OCI-LY1 (cell line): ENCODE results near the gene KCNG4.

Experiments used
- H2AFZ ChIP-seq: fragments of 200-600 bp; sonication (generic), shearing (Covaris generic); 2 replicates; pipeline ENCODE4 v1.6.0; 2014; ENCODE audit warnings: antibody characterized with exemption, mild to moderate bottlenecking, low read length
- H3F3A ChIP-seq: fragments of 200-600 bp; sonication (generic), shearing (Covaris generic); 2 replicates; pipeline ENCODE4 v1.6.0; 2014; ENCODE audit warnings: mild to moderate bottlenecking, antibody characterized with exemption, low read length, moderate library complexity; ENCODE audit not compliant: insufficient read depth
- H3K27ac ChIP-seq: fragments of 200-600 bp; sonication (generic); 2 replicates; pipeline ENCODE4 v1.5.1; 2014; ENCODE audit warnings: low read length, mixed run types, mild to moderate bottlenecking, low read depth; ENCODE audit not compliant: poor library complexity, severe bottlenecking
- H3K27me3 ChIP-seq: fragments of 200-600 bp; sonication (generic); 2 replicates; pipeline ENCODE4 v1.6.0; 2014; ENCODE audit warnings: antibody characterized with exemption, mild to moderate bottlenecking, low read length, moderate library complexity; ENCODE audit not compliant: insufficient read depth
- H3K36me3 ChIP-seq: fragments of 200-600 bp; sonication (generic); 2 replicates; pipeline ENCODE4 v1.6.1; 2014; ENCODE audit warnings: mild to moderate bottlenecking, antibody characterized with exemption, low read length, moderate library complexity, mixed read lengths; ENCODE audit not compliant: insufficient read depth
- H3K4me1 ChIP-seq: fragments of 200-600 bp; sonication (generic); 2 replicates; pipeline ENCODE4 v1.5.1; 2014; ENCODE audit warnings: mild to moderate bottlenecking, low read length, moderate library complexity; ENCODE audit not compliant: insufficient read depth, severe bottlenecking
- H3K4me2 ChIP-seq: fragments of 200-600 bp; sonication (generic), shearing (Covaris generic); 2 replicates; pipeline ENCODE4 v1.6.1; 2014; ENCODE audit warnings: low read length
- H3K4me3 ChIP-seq: fragments of 200-600 bp; sonication (generic); 2 replicates; pipeline ENCODE4 v1.5.1; 2014; ENCODE audit warnings: low read length, low read depth, mild to moderate bottlenecking, mixed read lengths; ENCODE audit not compliant: poor library complexity, severe bottlenecking
- H3K79me2 ChIP-seq: fragments of 200-600 bp; shearing (Covaris generic); 2 replicates; pipeline ENCODE4 v1.6.1; 2016; ENCODE audit warnings: mixed run types, low read length, mixed read lengths; ENCODE audit not compliant: insufficient read depth
- H3K9ac ChIP-seq: fragments of 200-600 bp; sonication (generic), shearing (Covaris generic); 2 replicates; pipeline ENCODE4 v1.6.1; 2014; ENCODE audit warnings: mild to moderate bottlenecking, low read length, mixed read lengths
- H3K9me2 ChIP-seq: fragments of 200-600 bp; sonication (generic), shearing (Covaris generic); 2 replicates; pipeline ENCODE4 v1.6.1; 2014; ENCODE audit warnings: low read depth, mild to moderate bottlenecking, low read length, mixed read lengths
- H3K9me3 ChIP-seq: fragments of 200-600 bp; shearing (Covaris generic); 2 replicates; pipeline ENCODE4 v1.6.1; 2014; ENCODE audit warnings: low read length, mixed read lengths
- H4K20me1 ChIP-seq: fragments of 200-600 bp; sonication (generic), shearing (Covaris generic); 2 replicates; pipeline ENCODE4 v1.6.0; 2016; ENCODE audit warnings: mild to moderate bottlenecking, low read length; ENCODE audit not compliant: insufficient read depth
- EZH2 ChIP-seq: fragments of 200-600 bp; sonication (generic), shearing (Covaris generic); IDR thresholded peaks from 2 replicates; pipeline ENCODE4 v1.8.0; 2017; ENCODE audit warnings: borderline replicate concordance, mixed run types, mild to moderate bottlenecking, antibody characterized with exemption, low read length, moderate library complexity, mixed read lengths
- TF ChIP-seq, protein P1 (sequence below): fragments of 200-600 bp; sonication (generic), shearing (Covaris generic); IDR thresholded peaks from 2 replicates; pipeline ENCODE4 v1.5.1; 2017; ENCODE audit warnings: mild to moderate bottlenecking, antibody characterized with exemption, low read length, moderate library complexity, mixed read lengths

The KCNG4 gene, protein sequence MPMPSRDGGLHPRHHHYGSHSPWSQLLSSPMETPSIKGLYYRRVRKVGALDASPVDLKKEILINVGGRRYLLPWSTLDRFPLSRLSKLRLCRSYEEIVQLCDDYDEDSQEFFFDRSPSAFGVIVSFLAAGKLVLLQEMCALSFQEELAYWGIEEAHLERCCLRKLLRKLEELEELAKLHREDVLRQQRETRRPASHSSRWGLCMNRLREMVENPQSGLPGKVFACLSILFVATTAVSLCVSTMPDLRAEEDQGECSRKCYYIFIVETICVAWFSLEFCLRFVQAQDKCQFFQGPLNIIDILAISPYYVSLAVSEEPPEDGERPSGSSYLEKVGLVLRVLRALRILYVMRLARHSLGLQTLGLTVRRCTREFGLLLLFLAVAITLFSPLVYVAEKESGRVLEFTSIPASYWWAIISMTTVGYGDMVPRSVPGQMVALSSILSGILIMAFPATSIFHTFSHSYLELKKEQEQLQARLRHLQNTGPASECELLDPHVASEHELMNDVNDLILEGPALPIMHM

DNA sequence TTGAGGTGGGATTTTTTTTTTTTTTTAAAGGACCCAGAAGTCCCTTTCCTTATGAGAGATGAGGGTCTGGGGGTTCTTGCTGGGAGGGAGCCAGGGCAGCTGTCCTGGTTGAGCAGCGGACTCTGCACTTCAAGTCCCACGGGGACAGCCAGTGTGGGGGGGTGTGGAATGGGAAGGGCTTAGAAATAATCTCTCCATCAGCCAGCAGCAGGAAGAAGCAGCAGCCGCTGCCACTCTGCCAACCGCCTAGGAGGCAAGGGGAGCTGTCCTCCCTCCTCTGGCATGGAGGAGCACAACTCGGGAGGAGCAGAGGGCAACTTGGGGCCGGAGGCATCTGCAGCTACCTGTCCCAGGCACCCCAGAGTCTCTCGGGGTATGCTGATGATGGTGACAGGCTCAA is at the start of gene KCNG4:
TSS of gene KCNG4 (minus strand) at position 104 of the 400 bp plus-strand sequence. CDS start 2,527 bp downstream, outside the sequence.
- H3K9me2 ChIP-seq: no peaks in the 10 kb centered on the region
- no peak within 1 kb of the TSS for H3K9ac ChIP-seq
- no peaks in the 10 kb centered on the region for H3K27me3 ChIP-seq
- H2AFZ ChIP-seq: no peak within 1 kb of the TSS
- no peaks in the 10 kb centered on the region for H4K20me1 ChIP-seq
- H3K9me3 ChIP-seq: no peaks in the 10 kb centered on the region
- H3K79me2 ChIP-seq: no peaks in the 10 kb centered on the region
- no peak within 1 kb of the TSS for H3K27ac ChIP-seq
- no peak within 1 kb of the TSS for H3K4me2 ChIP-seq
- no peak for TF ChIP-seq EZH2
- TF ChIP-seq, protein P1, sequence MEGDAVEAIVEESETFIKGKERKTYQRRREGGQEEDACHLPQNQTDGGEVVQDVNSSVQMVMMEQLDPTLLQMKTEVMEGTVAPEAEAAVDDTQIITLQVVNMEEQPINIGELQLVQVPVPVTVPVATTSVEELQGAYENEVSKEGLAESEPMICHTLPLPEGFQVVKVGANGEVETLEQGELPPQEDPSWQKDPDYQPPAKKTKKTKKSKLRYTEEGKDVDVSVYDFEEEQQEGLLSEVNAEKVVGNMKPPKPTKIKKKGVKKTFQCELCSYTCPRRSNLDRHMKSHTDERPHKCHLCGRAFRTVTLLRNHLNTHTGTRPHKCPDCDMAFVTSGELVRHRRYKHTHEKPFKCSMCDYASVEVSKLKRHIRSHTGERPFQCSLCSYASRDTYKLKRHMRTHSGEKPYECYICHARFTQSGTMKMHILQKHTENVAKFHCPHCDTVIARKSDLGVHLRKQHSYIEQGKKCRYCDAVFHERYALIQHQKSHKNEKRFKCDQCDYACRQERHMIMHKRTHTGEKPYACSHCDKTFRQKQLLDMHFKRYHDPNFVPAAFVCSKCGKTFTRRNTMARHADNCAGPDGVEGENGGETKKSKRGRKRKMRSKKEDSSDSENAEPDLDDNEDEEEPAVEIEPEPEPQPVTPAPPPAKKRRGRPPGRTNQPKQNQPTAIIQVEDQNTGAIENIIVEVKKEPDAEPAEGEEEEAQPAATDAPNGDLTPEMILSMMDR: no peak
- H3K4me3 ChIP-seq: no peak within 1 kb of the TSS
- no peaks in the 10 kb centered on the region for H3K36me3 ChIP-seq
- H3K4me1 ChIP-seq: no peaks in the 10 kb centered on the region
- no peaks in the 10 kb centered on the region for H3F3A ChIP-seq

DNA sequence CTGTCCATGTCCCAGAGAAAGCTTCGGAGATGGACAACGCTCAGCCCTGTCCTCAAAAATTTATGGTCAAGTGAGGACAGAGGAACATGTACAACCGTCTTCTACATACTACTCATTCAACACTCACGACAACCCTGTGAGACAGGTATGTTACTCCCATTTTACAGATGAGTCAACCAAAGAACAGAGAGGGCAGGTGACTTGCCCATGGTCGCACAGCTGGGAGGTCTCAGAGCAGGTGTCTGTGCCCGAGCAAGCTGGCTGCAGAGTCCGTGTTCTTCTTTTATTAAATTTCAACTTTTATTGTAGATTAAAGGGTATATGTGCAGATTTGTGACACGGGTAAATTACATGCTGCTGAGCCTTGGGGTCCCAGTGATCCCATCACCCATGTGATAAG is 49.1 kb upstream of the KCNG4 start:
- H3K9me2 ChIP-seq: no peaks in the 10 kb centered on the region
- no peaks in the 10 kb centered on the region for H3F3A ChIP-seq
- no peaks in the 10 kb centered on the region for H3K9me3 ChIP-seq
- no peak overlapping the region for H3K4me3 ChIP-seq
- no peaks in the 10 kb centered on the region for H3K36me3 ChIP-seq
- no peaks in the 10 kb centered on the region for H3K79me2 ChIP-seq
- no peak overlapping the region for H3K4me2 ChIP-seq
- no peak overlapping the region for H3K9ac ChIP-seq
- no peaks in the 10 kb centered on the region; the same call in 1 of the 2 replicates for H3K27me3 ChIP-seq
- TF ChIP-seq, protein P1: no peak
- no peak for TF ChIP-seq EZH2
- no peak overlapping the region for H2AFZ ChIP-seq
- no peak overlapping the region for H3K27ac ChIP-seq
- no peaks in the 10 kb centered on the region for H3K4me1 ChIP-seq
- no peaks in the 10 kb centered on the region for H4K20me1 ChIP-seq

DNA sequence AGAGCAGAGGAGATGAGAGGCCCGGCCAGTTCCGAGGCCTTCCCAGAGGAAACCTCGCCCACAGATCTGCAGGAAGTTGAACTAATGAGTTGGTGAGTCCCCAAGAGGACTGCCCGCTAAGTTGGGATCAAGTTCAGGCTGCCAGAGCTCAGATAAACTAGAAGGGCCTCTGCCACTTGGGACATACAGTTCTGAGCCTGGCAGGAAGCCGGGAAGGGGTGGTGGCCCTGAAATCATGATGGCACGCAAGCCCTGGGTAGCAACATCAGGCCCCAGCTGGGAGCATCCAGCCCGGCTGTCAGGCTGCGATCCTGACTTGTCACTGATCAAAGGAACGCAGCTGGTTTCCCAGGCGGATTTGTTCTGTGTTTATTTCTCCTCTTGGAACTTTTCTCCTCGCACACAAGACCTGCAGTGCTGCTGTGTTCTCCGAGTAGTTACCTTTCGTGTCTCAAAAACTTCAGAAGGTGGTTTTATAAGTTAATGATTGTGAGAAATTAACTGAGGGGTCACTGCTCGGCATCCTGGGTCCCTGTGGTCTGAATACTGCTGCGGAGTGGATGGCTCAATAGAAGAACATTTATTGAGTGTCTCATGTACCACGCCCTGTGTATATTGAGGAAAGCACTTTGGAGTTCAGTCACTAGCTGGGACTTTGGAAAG is 46.9 kb upstream of the KCNG4 start:
- H3K27me3 ChIP-seq: peaks cover 6% of the 10 kb centered on the region; the same call in 1 of the 2 replicates
- no peak overlapping the region for H3K27ac ChIP-seq
- no peaks in the 10 kb centered on the region for H3F3A ChIP-seq
- H3K79me2 ChIP-seq: no peaks in the 10 kb centered on the region
- TF ChIP-seq EZH2: no peak
- TF ChIP-seq, protein P1: no peak
- H3K4me1 ChIP-seq: no peaks in the 10 kb centered on the region
- no peaks in the 10 kb centered on the region for H4K20me1 ChIP-seq
- H3K4me3 ChIP-seq: no peak overlapping the region
- H3K9me3 ChIP-seq: no peaks in the 10 kb centered on the region
- H3K36me3 ChIP-seq: no peaks in the 10 kb centered on the region
- no peak overlapping the region for H3K9ac ChIP-seq
- no peak overlapping the region for H2AFZ ChIP-seq
- H3K9me2 ChIP-seq: no peaks in the 10 kb centered on the region
- H3K4me2 ChIP-seq: no peak overlapping the region
